Cardiac fibroblast (primary cell): ENCODE data around the gene AGRN.

Experiments used
- DNase-seq, 2 donors: peaks; one replicate each; pipeline versions ENCODE4 v3.0.0 to v3.0.0-alpha.2; 2010; ENCODE audit warnings: low read depth in 2 of 2
- H3K4me3 ChIP-seq, 2 donors: replicated peaks in 1 of 2; 1 replicate in 1 of 2; 2 replicates in 1 of 2; pipeline ENCODE4 v1.5.1; 2011; ENCODE audit warnings: low read depth in 2 of 2, low read length in 2 of 2, mild to moderate bottlenecking in 2 of 2, moderate library complexity in 1 of 2
- TF ChIP-seq, protein P1 (sequence below): IDR thresholded peaks from one replicate; pipeline ENCODE4 v1.5.1; 2011; ENCODE audit warnings: low read depth, mild to moderate bottlenecking, low read length, inconsistent platforms

The AGRN gene

GRCh38 chr1:1082239-1082775 is 62.4 kb downstream of the AGRN start:
- TF ChIP-seq, protein P1, sequence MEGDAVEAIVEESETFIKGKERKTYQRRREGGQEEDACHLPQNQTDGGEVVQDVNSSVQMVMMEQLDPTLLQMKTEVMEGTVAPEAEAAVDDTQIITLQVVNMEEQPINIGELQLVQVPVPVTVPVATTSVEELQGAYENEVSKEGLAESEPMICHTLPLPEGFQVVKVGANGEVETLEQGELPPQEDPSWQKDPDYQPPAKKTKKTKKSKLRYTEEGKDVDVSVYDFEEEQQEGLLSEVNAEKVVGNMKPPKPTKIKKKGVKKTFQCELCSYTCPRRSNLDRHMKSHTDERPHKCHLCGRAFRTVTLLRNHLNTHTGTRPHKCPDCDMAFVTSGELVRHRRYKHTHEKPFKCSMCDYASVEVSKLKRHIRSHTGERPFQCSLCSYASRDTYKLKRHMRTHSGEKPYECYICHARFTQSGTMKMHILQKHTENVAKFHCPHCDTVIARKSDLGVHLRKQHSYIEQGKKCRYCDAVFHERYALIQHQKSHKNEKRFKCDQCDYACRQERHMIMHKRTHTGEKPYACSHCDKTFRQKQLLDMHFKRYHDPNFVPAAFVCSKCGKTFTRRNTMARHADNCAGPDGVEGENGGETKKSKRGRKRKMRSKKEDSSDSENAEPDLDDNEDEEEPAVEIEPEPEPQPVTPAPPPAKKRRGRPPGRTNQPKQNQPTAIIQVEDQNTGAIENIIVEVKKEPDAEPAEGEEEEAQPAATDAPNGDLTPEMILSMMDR, result no peak
- no peak for DNase-seq
- no peak overlapping the region for H3K4me3 ChIP-seq

DNA sequence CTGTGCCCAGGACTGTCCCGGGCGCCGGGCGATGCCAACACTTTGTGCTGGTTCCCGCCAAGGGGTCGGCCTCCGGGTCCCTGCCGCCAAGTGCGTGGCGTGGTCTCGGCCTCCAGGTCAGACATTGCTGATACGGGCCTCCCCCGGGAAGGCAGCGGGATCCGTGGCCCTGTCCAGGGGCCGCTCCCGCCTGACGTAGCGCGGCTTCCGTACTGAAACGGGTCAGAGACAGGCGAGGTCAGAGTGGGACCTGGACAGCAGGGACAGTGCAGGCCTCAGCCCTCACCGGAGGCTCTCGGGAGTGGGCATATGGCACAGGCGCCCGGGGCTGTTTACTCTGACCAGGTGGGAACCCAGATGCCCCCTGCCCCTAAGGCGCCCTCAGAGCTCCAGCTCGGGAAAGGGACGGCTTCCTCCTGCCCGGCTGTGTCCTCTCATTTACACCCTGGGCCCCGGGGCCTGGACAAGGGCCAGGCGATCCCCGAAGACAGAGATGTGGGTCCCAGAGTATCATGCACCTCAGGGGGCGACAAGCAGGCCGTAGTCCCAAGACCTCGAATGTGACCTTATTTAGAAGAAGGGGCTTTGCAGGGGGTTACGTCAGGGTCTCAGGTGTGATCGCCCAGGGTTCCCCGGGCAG is 63.0 kb downstream of the AGRN start:
- no peak for DNase-seq
- H3K4me3 ChIP-seq, result no peak overlapping the region
- TF ChIP-seq, protein P1, result no peak

- no peak for DNase-seq
- no peak overlapping the region for H3K4me3 ChIP-seq
- TF ChIP-seq, protein P1, result no peak
Observed at GRCh38 chr1:1083416-1084371, 63.8 kb downstream of the AGRN start.

DNA sequence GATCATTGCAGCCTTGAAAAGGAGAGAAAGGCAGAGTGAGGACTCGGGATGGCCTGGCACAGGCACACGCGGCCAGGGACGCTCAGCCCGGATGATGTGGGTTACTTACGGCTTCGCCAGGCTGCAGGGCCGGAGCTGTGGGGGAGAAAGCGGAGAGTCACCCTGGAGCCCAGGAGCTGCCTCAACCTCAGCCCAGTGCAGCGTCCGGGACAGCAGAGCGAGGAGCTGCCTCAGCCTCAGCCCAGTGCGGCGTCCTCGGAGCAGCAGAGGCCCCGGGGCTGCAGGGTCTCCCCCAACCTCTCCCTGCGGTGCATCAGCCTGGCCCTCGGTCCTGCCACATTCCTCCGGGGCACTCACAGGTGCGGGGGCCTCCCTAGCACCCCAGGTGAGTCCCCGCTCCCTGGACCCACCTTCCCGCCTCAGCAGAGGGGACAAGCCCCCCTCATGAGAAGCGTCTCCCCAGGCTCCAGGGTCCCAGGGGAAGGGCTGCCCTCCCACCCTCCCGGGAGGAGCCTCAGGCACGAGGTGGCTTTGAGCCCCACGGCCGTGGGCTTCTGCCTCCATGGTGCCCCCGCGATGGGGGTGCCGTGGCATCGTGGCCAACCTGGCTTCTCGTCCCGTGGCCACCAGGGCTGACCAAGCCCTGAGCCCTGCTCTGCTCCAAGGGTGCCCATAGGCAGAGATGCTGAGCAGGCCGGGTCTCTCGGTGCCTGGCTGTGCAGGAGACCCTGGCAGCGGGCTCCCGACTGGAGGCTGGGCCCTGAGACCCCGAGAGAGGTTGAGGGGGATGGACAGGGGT is 64.7 kb downstream of the AGRN start:
- TF ChIP-seq, protein P1, result no peak
- no peak overlapping the region for H3K4me3 ChIP-seq
- DNase-seq, result no peak

DNA sequence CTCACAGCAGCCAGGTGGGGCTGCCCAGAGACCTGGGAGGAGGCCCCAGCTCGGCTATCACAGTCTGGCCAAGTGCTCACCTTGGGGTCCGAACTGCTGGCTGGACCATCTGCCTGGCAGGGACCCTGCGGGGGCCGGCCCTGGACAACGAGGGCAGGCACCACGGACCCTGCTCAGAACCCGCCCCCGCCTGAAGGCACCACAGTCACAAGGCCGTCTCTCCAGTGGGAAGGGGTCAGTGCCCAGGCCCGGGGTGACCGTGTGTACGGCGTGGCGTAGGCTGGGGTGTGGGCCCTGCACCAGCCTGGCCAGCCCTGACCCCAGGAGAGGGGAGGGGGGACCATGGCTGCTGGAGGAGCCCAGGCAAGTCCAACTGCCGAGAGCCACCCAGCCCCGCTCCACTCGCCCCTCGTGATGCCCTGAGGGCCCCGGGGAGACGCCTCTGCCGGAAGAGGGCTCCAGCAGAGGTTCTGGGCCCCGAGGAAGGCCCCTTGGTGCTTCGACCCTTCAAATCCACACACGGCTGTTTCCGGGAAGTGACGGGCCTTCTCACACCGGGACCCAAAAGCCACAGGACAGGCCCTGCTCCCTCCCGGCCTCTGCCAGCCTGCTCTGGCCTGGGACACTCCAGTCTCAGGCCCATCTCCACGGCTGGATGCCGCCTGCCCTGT is 65.4 kb downstream of the AGRN start:
- DNase-seq, result no peak
- TF ChIP-seq, protein P1, result no peak
- no peak overlapping the region for H3K4me3 ChIP-seq
